OCI-LY3 (cell line): ENCODE results near the gene FMNL2.

Source experiments
- CTCF ChIP-seq: fragments of 200-600, 300-600 bp; sonication (generic); IDR thresholded peaks from 2 replicates; pipeline ENCODE4 v1.5.1; 2014; ENCODE audit warnings: antibody characterized with exemption, low read length, low read depth
- EZH2phosphoT487 ChIP-seq: fragments of 200-600 bp; shearing (Covaris generic); IDR thresholded peaks from 2 replicates; pipeline ENCODE4 v1.6.1; 2018; ENCODE audit warnings: antibody characterized with exemption, mixed run types, low read depth

GRCh38 chr2:152328013-152328412 is 7.0 kb upstream of the FMNL2 start:
- TF ChIP-seq CTCF (no peak), EZH2phosphoT487 (no peak)
